Loucy (cell line): ENCODE results near the gene SIAH3.

Experiments used
- H2AFZ ChIP-seq: fragments of 200-600 bp; sonication (generic); 2 replicates; pipeline ENCODE4 v1.6.0; 2016; ENCODE audit warnings: antibody characterized with exemption, mild to moderate bottlenecking, low read length, moderate library complexity
- H3F3A ChIP-seq: fragments of 200-600 bp; 2 replicates; pipeline ENCODE4 v1.6.0; 2016; ENCODE audit warnings: antibody characterized with exemption, low read depth, mild to moderate bottlenecking
- H3K27me3 ChIP-seq: fragments of 200-600 bp; sonication (generic); 2 replicates; pipeline ENCODE4 v1.6.1; 2014; ENCODE audit warnings: low read length, mild to moderate bottlenecking; ENCODE audit not compliant: insufficient read depth, poor library complexity, severe bottlenecking
- H3K36me3 ChIP-seq: fragments of 200-600 bp; sonication (generic); 2 replicates; pipeline ENCODE4 v1.6.1; 2016; ENCODE audit warnings: low read length; ENCODE audit not compliant: insufficient read depth
- H3K4me1 ChIP-seq: fragments of 200-600 bp; sonication (generic); 2 replicates; pipeline ENCODE4 v1.5.1; 2014; ENCODE audit warnings: low read length, mild to moderate bottlenecking; ENCODE audit not compliant: insufficient read depth, poor library complexity, severe bottlenecking
- H3K4me2 ChIP-seq: fragments of 200-600 bp; sonication (generic); 2 replicates; pipeline ENCODE4 v1.6.0; 2014; ENCODE audit warnings: antibody characterized with exemption, low read length, low read depth, mild to moderate bottlenecking; ENCODE audit not compliant: poor library complexity, severe bottlenecking
- H3K4me3 ChIP-seq: fragments of 200-600 bp; sonication (generic); 2 replicates; pipeline ENCODE4 v1.5.1; 2014; ENCODE audit warnings: low read length, mild to moderate bottlenecking, mixed read lengths; ENCODE audit not compliant: poor library complexity, severe bottlenecking
- H3K79me2 ChIP-seq: fragments of 200-600 bp; sonication (generic); 2 replicates; pipeline ENCODE4 v1.6.1; 2014; ENCODE audit warnings: low read length; ENCODE audit not compliant: insufficient read depth
- H3K9ac ChIP-seq: fragments of 200-600 bp; sonication (generic); 2 replicates; pipeline ENCODE4 v1.6.0; 2014; ENCODE audit warnings: mild to moderate bottlenecking, low read depth, low read length, moderate library complexity; ENCODE audit not compliant: poor library complexity, severe bottlenecking
- H3K9me2 ChIP-seq: fragments of 200-600 bp; sonication (generic); replicated peaks from 2 replicates; pipeline ENCODE4 v1.6.1; 2016; ENCODE audit warnings: low read depth, low read length, mixed read lengths
- H3K9me3 ChIP-seq: fragments of 200-600 bp; sonication (generic); 2 replicates; pipeline ENCODE4 v1.6.1; 2014; ENCODE audit warnings: mild to moderate bottlenecking, antibody characterized with exemption, low read length, low read depth; ENCODE audit not compliant: insufficient read depth
- H4K20me1 ChIP-seq: fragments of 200-600 bp; sonication (generic); 2 replicates; pipeline ENCODE4 v1.6.0; 2014; ENCODE audit warnings: antibody characterized with exemption, low read length, mild to moderate bottlenecking; ENCODE audit not compliant: insufficient read depth, poor library complexity, severe bottlenecking
- CTCF ChIP-seq: fragments of 200-600 bp; sonication (generic); conservative IDR thresholded peaks from 2 replicates; pipeline ENCODE4 v1.5.1; 2014; ENCODE audit warnings: mild to moderate bottlenecking, antibody characterized with exemption, low read length
- EZH2phosphoT487 ChIP-seq: fragments of 200-600 bp; IDR thresholded peaks from 2 replicates; pipeline ENCODE4 v1.6.1; 2018; ENCODE audit warnings: antibody characterized with exemption, mild to moderate bottlenecking, moderate library complexity, borderline replicate concordance

The SIAH3 gene

GRCh38 chr13:45882626-45883025 is 31.1 kb upstream of the SIAH3 start:
- H3K36me3 ChIP-seq = no peaks in the 10 kb centered on the region
- H3K9ac ChIP-seq = no peak overlapping the region
- H4K20me1 ChIP-seq = no peaks in the 10 kb centered on the region
- no peaks in the 10 kb centered on the region for H3K9me3 ChIP-seq
- H3K27me3 ChIP-seq = no peaks in the 10 kb centered on the region
- H3K4me1 ChIP-seq = no peaks in the 10 kb centered on the region
- H3K79me2 ChIP-seq = no peaks in the 10 kb centered on the region
- no peak overlapping the region for H3K4me3 ChIP-seq
- no peaks in the 10 kb centered on the region for H3K9me2 ChIP-seq
- no peak overlapping the region for H3K4me2 ChIP-seq
- H3F3A ChIP-seq = no peaks in the 10 kb centered on the region
- peak overlapping the region; percentile 32; the same call in 1 of the 2 replicates for H2AFZ ChIP-seq
- TF ChIP-seq CTCF (no peak), EZH2phosphoT487 (no peak)

- no peaks in the 10 kb centered on the region for H4K20me1 ChIP-seq
- H3K27me3 ChIP-seq = no peaks in the 10 kb centered on the region
- TF ChIP-seq CTCF (no peak), EZH2phosphoT487 (no peak)
- no peaks in the 10 kb centered on the region for H3F3A ChIP-seq
- no peaks in the 10 kb centered on the region for H3K9me3 ChIP-seq
- no peak overlapping the region for H3K4me2 ChIP-seq
- H3K4me3 ChIP-seq = no peak overlapping the region
- no peaks in the 10 kb centered on the region for H3K36me3 ChIP-seq
- no peaks in the 10 kb centered on the region for H3K9me2 ChIP-seq
- H2AFZ ChIP-seq = no peak overlapping the region
- H3K4me1 ChIP-seq = no peaks in the 10 kb centered on the region
- H3K79me2 ChIP-seq = no peaks in the 10 kb centered on the region
- no peak overlapping the region for H3K9ac ChIP-seq
Measured at GRCh38 chr13:45881353-45881752, 29.8 kb upstream of the SIAH3 start.

- no peaks in the 10 kb centered on the region for H3K9me3 ChIP-seq
- H3K9me2 ChIP-seq = no peaks in the 10 kb centered on the region
- H3K79me2 ChIP-seq = no peaks in the 10 kb centered on the region
- H4K20me1 ChIP-seq = no peaks in the 10 kb centered on the region
- H3K4me2 ChIP-seq = no peak overlapping the region
- H3K4me1 ChIP-seq = no peaks in the 10 kb centered on the region
- no peak overlapping the region for H2AFZ ChIP-seq
- H3K4me3 ChIP-seq = no peak overlapping the region
- TF ChIP-seq EZH2phosphoT487 = no peak
- no peaks in the 10 kb centered on the region for H3K27me3 ChIP-seq
- H3K36me3 ChIP-seq = no peaks in the 10 kb centered on the region
- H3F3A ChIP-seq = no peaks in the 10 kb centered on the region
- no peak overlapping the region for H3K9ac ChIP-seq
Measured at GRCh38 chr13:45880242-45880641, 28.7 kb upstream of the SIAH3 start.

- H3K9me3 ChIP-seq = no peaks in the 10 kb centered on the region
- H3K4me2 ChIP-seq = no peak overlapping the region
- H3K27me3 ChIP-seq = no peaks in the 10 kb centered on the region
- H2AFZ ChIP-seq = 0 out of 2 replicates have a peak overlapping the region, but pooled peaks have one; percentile 1
- H3K36me3 ChIP-seq = no peaks in the 10 kb centered on the region
- H3K9ac ChIP-seq = no peak overlapping the region
- H3K79me2 ChIP-seq = no peaks in the 10 kb centered on the region
- H3K4me1 ChIP-seq = no peaks in the 10 kb centered on the region
- no peaks in the 10 kb centered on the region for H4K20me1 ChIP-seq
- no peaks in the 10 kb centered on the region for H3F3A ChIP-seq
- H3K4me3 ChIP-seq = no peak overlapping the region
- no peaks in the 10 kb centered on the region for H3K9me2 ChIP-seq
- TF ChIP-seq EZH2phosphoT487 = no peak
- peak; percentile 44 for TF ChIP-seq CTCF
Measured at GRCh38 chr13:45879666-45880065, 28.1 kb upstream of the SIAH3 start.
